ENCODE results near the gene CTPS2.

CTPS2 gene

GRCh38 chrX:16678689-16679088 lies 33.8 kb downstream of the CTPS2 start:
- Histone ChIP-seq H3K9me3 (ENCODE audit: insufficient read depth, low read depth, low read length) (no peaks in the 10 kb centered on the region), H3K4me1 (ENCODE audit: insufficient read depth, low read length) (no peaks in the 10 kb centered on the region), H3K4me3 (ENCODE audit: low read length) (no peak overlapping the region), H3K27ac (ENCODE audit: low read length) (no peak overlapping the region), H3K9ac (ENCODE audit: low read depth, low read length) (no peak overlapping the region), H3K27me3 (ENCODE audit: insufficient read depth, low read length) (no peaks in the 10 kb centered on the region), H3K36me3 (ENCODE audit: insufficient read depth, low read depth, low read length) (peaks cover 72% of the 10 kb centered on the region)

- Histone ChIP-seq H3K9me3 (ENCODE audit: insufficient read depth, low read depth, low read length) (no peaks in the 10 kb centered on the region), H3K36me3 (ENCODE audit: insufficient read depth, low read depth, low read length) (peaks cover 61% of the 10 kb centered on the region), H3K4me3 (ENCODE audit: low read length) (no peak overlapping the region), H3K27me3 (ENCODE audit: insufficient read depth, low read length) (no peaks in the 10 kb centered on the region), H3K9ac (ENCODE audit: low read depth, low read length) (no peak overlapping the region), H3K27ac (ENCODE audit: low read length) (no peak overlapping the region), H3K4me1 (ENCODE audit: insufficient read depth, low read length) (no peaks in the 10 kb centered on the region; the same call in 1 of the 2 replicates)
Measured at GRCh38 chrX:16671005-16671404, 41.5 kb downstream of the CTPS2 start.

- Histone ChIP-seq H3K9ac (ENCODE audit: low read depth, low read length) (no peak overlapping the region), H3K27me3 (ENCODE audit: insufficient read depth, low read length) (no peaks in the 10 kb centered on the region), H3K4me1 (ENCODE audit: insufficient read depth, low read length) (no peaks in the 10 kb centered on the region; the same call in 1 of the 2 replicates), H3K4me3 (ENCODE audit: low read length) (no peak overlapping the region), H3K27ac (ENCODE audit: low read length) (no peak overlapping the region), H3K9me3 (ENCODE audit: insufficient read depth, low read depth, low read length) (no peaks in the 10 kb centered on the region), H3K36me3 (ENCODE audit: insufficient read depth, low read depth, low read length) (peaks cover 64% of the 10 kb centered on the region)
Measured at GRCh38 chrX:16666541-16666940, 45.9 kb downstream of the CTPS2 start.

GRCh38 chrX:16665089-16665488 lies 47.4 kb downstream of the CTPS2 start:
- H3K27me3 ChIP-seq (ENCODE audit: insufficient read depth, low read length): no peaks in the 10 kb centered on the region
- H3K36me3 ChIP-seq (ENCODE audit: insufficient read depth, low read depth, low read length): peaks cover 60% of the 10 kb centered on the region
- no peaks in the 10 kb centered on the region for H3K4me1 ChIP-seq (ENCODE audit: insufficient read depth, low read length)
- H3K27ac ChIP-seq (ENCODE audit: low read length): no peak overlapping the region
- no peak overlapping the region for H3K4me3 ChIP-seq (ENCODE audit: low read length)
- H3K9me3 ChIP-seq (ENCODE audit: insufficient read depth, low read depth, low read length): no peaks in the 10 kb centered on the region
- H3K9ac ChIP-seq (ENCODE audit: low read depth, low read length): no peak overlapping the region

GRCh38 chrX:16664626-16665025 lies 47.8 kb downstream of the CTPS2 start:
- H3K4me1 ChIP-seq (ENCODE audit: insufficient read depth, low read length): no peaks in the 10 kb centered on the region
- H3K27ac ChIP-seq (ENCODE audit: low read length): no peak overlapping the region
- no peak overlapping the region for H3K9ac ChIP-seq (ENCODE audit: low read depth, low read length)
- no peaks in the 10 kb centered on the region for H3K27me3 ChIP-seq (ENCODE audit: insufficient read depth, low read length)
- peaks cover 56% of the 10 kb centered on the region for H3K36me3 ChIP-seq (ENCODE audit: insufficient read depth, low read depth, low read length)
- H3K4me3 ChIP-seq (ENCODE audit: low read length): no peak overlapping the region
- H3K9me3 ChIP-seq (ENCODE audit: insufficient read depth, low read depth, low read length): no peaks in the 10 kb centered on the region

- H3K9ac ChIP-seq (ENCODE audit: low read depth, low read length): no peak overlapping the region
- peaks cover 50% of the 10 kb centered on the region for H3K36me3 ChIP-seq (ENCODE audit: insufficient read depth, low read depth, low read length)
- H3K4me1 ChIP-seq (ENCODE audit: insufficient read depth, low read length): no peaks in the 10 kb centered on the region
- H3K4me3 ChIP-seq (ENCODE audit: low read length): no peak overlapping the region
- no peaks in the 10 kb centered on the region for H3K27me3 ChIP-seq (ENCODE audit: insufficient read depth, low read length)
- H3K9me3 ChIP-seq (ENCODE audit: insufficient read depth, low read depth, low read length): no peaks in the 10 kb centered on the region
- H3K27ac ChIP-seq (ENCODE audit: low read length): no peak overlapping the region
Measured at GRCh38 chrX:16664074-16664473, 48.4 kb downstream of the CTPS2 start.

GRCh38 chrX:16662402-16662801 lies 50.1 kb downstream of the CTPS2 start:
- Histone ChIP-seq H3K9ac (ENCODE audit: low read depth, low read length) (no peak overlapping the region), H3K9me3 (ENCODE audit: insufficient read depth, low read depth, low read length) (no peaks in the 10 kb centered on the region), H3K4me1 (ENCODE audit: insufficient read depth, low read length) (no peaks in the 10 kb centered on the region), H3K27ac (ENCODE audit: low read length) (no peak overlapping the region), H3K36me3 (ENCODE audit: insufficient read depth, low read depth, low read length) (peaks cover 42% of the 10 kb centered on the region), H3K4me3 (ENCODE audit: low read length) (no peak overlapping the region), H3K27me3 (ENCODE audit: insufficient read depth, low read length) (no peaks in the 10 kb centered on the region)

- Histone ChIP-seq H3K36me3 (ENCODE audit: insufficient read depth, low read depth, low read length) (peaks cover 37% of the 10 kb centered on the region), H3K27me3 (ENCODE audit: insufficient read depth, low read length) (no peaks in the 10 kb centered on the region), H3K9me3 (ENCODE audit: insufficient read depth, low read depth, low read length) (no peaks in the 10 kb centered on the region), H3K9ac (ENCODE audit: low read depth, low read length) (no peak overlapping the region), H3K4me1 (ENCODE audit: insufficient read depth, low read length) (no peaks in the 10 kb centered on the region), H3K27ac (ENCODE audit: low read length) (no peak overlapping the region), H3K4me3 (ENCODE audit: low read length) (no peak overlapping the region)
Measured at GRCh38 chrX:16661495-16661894, 51.0 kb downstream of the CTPS2 start.

GRCh38 chrX:16659321-16659720 lies 53.1 kb downstream of the CTPS2 start:
- peaks cover 19% of the 10 kb centered on the region; the same call in 1 of the 2 replicates for H3K36me3 ChIP-seq (ENCODE audit: insufficient read depth, low read depth, low read length)
- H3K4me3 ChIP-seq (ENCODE audit: low read length): no peak overlapping the region
- H3K4me1 ChIP-seq (ENCODE audit: insufficient read depth, low read length): no peaks in the 10 kb centered on the region
- no peak overlapping the region for H3K9ac ChIP-seq (ENCODE audit: low read depth, low read length)
- no peaks in the 10 kb centered on the region for H3K9me3 ChIP-seq (ENCODE audit: insufficient read depth, low read depth, low read length)
- H3K27ac ChIP-seq (ENCODE audit: low read length): no peak overlapping the region
- no peaks in the 10 kb centered on the region for H3K27me3 ChIP-seq (ENCODE audit: insufficient read depth, low read length)

- H3K27ac ChIP-seq (ENCODE audit: low read length): no peak overlapping the region
- no peaks in the 10 kb centered on the region for H3K9me3 ChIP-seq (ENCODE audit: insufficient read depth, low read depth, low read length)
- H3K36me3 ChIP-seq (ENCODE audit: insufficient read depth, low read depth, low read length): peaks cover 16% of the 10 kb centered on the region; the same call in 1 of the 2 replicates
- no peaks in the 10 kb centered on the region for H3K27me3 ChIP-seq (ENCODE audit: insufficient read depth, low read length)
- no peak overlapping the region for H3K9ac ChIP-seq (ENCODE audit: low read depth, low read length)
- no peaks in the 10 kb centered on the region for H3K4me1 ChIP-seq (ENCODE audit: insufficient read depth, low read length)
- H3K4me3 ChIP-seq (ENCODE audit: low read length): no peak overlapping the region
Measured at GRCh38 chrX:16658284-16658683, 54.2 kb downstream of the CTPS2 start.

GRCh38 chrX:16654093-16654492 lies 58.4 kb downstream of the CTPS2 start:
- Histone ChIP-seq H3K9ac (ENCODE audit: low read depth, low read length) (no peak overlapping the region), H3K36me3 (ENCODE audit: insufficient read depth, low read depth, low read length) (peaks cover 13% of the 10 kb centered on the region; the same call in 1 of the 2 replicates), H3K27ac (ENCODE audit: low read length) (no peak overlapping the region), H3K27me3 (ENCODE audit: insufficient read depth, low read length) (no peaks in the 10 kb centered on the region), H3K4me1 (ENCODE audit: insufficient read depth, low read length) (no peaks in the 10 kb centered on the region), H3K4me3 (ENCODE audit: low read length) (no peak overlapping the region), H3K9me3 (ENCODE audit: insufficient read depth, low read depth, low read length) (no peaks in the 10 kb centered on the region)

- no peak overlapping the region for H3K4me3 ChIP-seq (ENCODE audit: low read length)
- no peaks in the 10 kb centered on the region for H3K9me3 ChIP-seq (ENCODE audit: insufficient read depth, low read depth, low read length)
- H3K9ac ChIP-seq (ENCODE audit: low read depth, low read length): no peak overlapping the region
- peaks cover 15% of the 10 kb centered on the region; the same call in 1 of the 2 replicates for H3K36me3 ChIP-seq (ENCODE audit: insufficient read depth, low read depth, low read length)
- no peaks in the 10 kb centered on the region for H3K4me1 ChIP-seq (ENCODE audit: insufficient read depth, low read length)
- no peaks in the 10 kb centered on the region for H3K27me3 ChIP-seq (ENCODE audit: insufficient read depth, low read length)
- H3K27ac ChIP-seq (ENCODE audit: low read length): no peak overlapping the region
Measured at GRCh38 chrX:16653424-16653823, 59.0 kb downstream of the CTPS2 start.
